Left lobe of liver (tissue), 1 donor: ENCODE data around the gene EXOC4. TPM values are rescaled to one million over a fixed set of nuclear protein-coding genes. Genes with fewer than 3 reads are reported as not detected.

ENCODE experiments used
- total RNA-seq: library from RNA; stranded (reverse); gene quantifications from one replicate; pipeline ENCODE4 v1.2.1, GENCODE V29; 2021
- donor health status: DM: no; HTN: yes; CAD: no.

Gene EXOC4
- total RNA-seq, 1 donor from 2014 or later, result 23.1 TPM

Other genes with a start within 250 kb of the EXOC4 start
- 20.5 TPM for gene CHCHD3, start 171.0 kb upstream of the EXOC4 start, total RNA-seq